H1 (cell line): ENCODE measurements around the gene ZSWIM4. TPM values are rescaled to one million over a fixed set of nuclear protein-coding genes. Genes with fewer than 3 reads are reported as not detected.

Source experiments
- EZH2 ChIP-seq: fragments of 200-600 bp; sonication (generic); IDR thresholded peaks from 2 replicates; pipeline ENCODE4 v1.7.1; 2012; ENCODE audit warnings: low read depth, mild to moderate bottlenecking, moderate library complexity, low read length, inconsistent platforms; ENCODE audit not compliant: severe bottlenecking
- MAX ChIP-seq: IDR thresholded peaks from 2 replicates; pipeline ENCODE4 v1.6.1; 2012; ENCODE audit warnings: inconsistent platforms
- SAP30 ChIP-seq: fragments of 300-600 bp; sonication (generic); IDR thresholded peaks from 2 replicates; pipeline ENCODE4 v1.7.1; 2012; ENCODE audit warnings: low read length, moderate library complexity, mild to moderate bottlenecking, inconsistent platforms; ENCODE audit not compliant: insufficient read depth, insufficient replicate concordance
- polyA plus RNA-seq, 7 experiments: library from polyadenylated mRNA; depleted of rRNA in 3 of 7; stranded (reverse) in 5 of 7; unstranded in 2 of 7; fragments of >200 nt in 5 of 7; fragments of 200-250 nt in 2 of 7; gene quantifications; 1 replicate in 5 of 7; 2 replicates in 1 of 7; 4 replicates in 1 of 7; pipeline versions ENCODE4 v1.2.1 to v1.2.3, GENCODE V29; 2011 to 2013; ENCODE audit warnings: missing spikeins in 2 of 7, mixed read lengths in 2 of 7
- total RNA-seq: library from RNA; stranded (reverse); fragmentation: NEBNext Ultra II Directional; extraction: Animal tissue kit (Norgen Biotek cat#: 25700); gene quantifications from 2 replicates; pipeline ENCODE4 v1.2.1, GENCODE V29; 2021

The ZSWIM4 gene
- total and polyA plus RNA-seq, 2 of the 8 experiments (the other 6 are each of a cell fraction or from before 2014, with no cell fraction given): 12.2 to 31.1 TPM

- TF ChIP-seq MAX: no peak
- TF ChIP-seq EZH2: no peak
- TF ChIP-seq SAP30: no peak
- TF ChIP-seq, all 59 proteins: peak for 0
Measured at GRCh38 chr19:13841086-13841961, 46.1 kb downstream of the ZSWIM4 start (continued).
